CD8-positive, alpha-beta memory T cell (primary cell): Measurements from ENCODE around the gene IGSF6. TPM values are rescaled to one million over a fixed set of nuclear protein-coding genes. Genes with fewer than 3 reads are reported as not detected.

ENCODE experiments used
- CTCF ChIA-PET: fragments of 350-600 bp; sonication (Branson Sonifier 250); formaldehyde crosslinking; loops from one replicate; lab custom pipeline; 2021; ENCODE audit warnings: antibody characterized with exemption; lab: Charles Lee
- POLR2A ChIA-PET: fragments of 350-600 bp; sonication (Branson Sonifier 250); formaldehyde crosslinking; loops from one replicate; lab custom pipeline; 2021; ENCODE audit warnings: antibody characterized with exemption; lab: Charles Lee
- DNase-seq, 5 donors: peaks; one replicate each; pipeline versions ENCODE4 v3.0.0 to v3.0.0-alpha.2; 2020 to 2022; ENCODE audit warnings: mixed read lengths in 1 of 5
- H3K27ac ChIP-seq: one replicate; pipeline ENCODE4 v1.7.0; 2013; ENCODE audit warnings: low read depth, mild to moderate bottlenecking, low read length, moderate library complexity
- H3K27me3 ChIP-seq: 2 replicates; pipeline ENCODE4 v1.7.0; 2013; ENCODE audit warnings: low read length, mild to moderate bottlenecking; ENCODE audit not compliant: insufficient read depth, poor library complexity, severe bottlenecking
- H3K36me3 ChIP-seq: 2 replicates; pipeline ENCODE4 v1.7.0; 2013; ENCODE audit warnings: mild to moderate bottlenecking, low read length, moderate library complexity; ENCODE audit not compliant: insufficient read depth
- H3K4me1 ChIP-seq: 2 replicates; pipeline ENCODE4 v1.7.0; 2013; ENCODE audit warnings: mild to moderate bottlenecking, low read length, moderate library complexity; ENCODE audit not compliant: insufficient read depth
- H3K4me3 ChIP-seq: 2 replicates; pipeline ENCODE4 v1.7.0; 2013; ENCODE audit warnings: mild to moderate bottlenecking, low read length
- H3K9me3 ChIP-seq: 2 replicates; pipeline ENCODE4 v1.7.0; 2013; ENCODE audit warnings: mild to moderate bottlenecking, low read length
- H3K27ac Mint-ChIP-seq, 8 donors: one replicate each; pipeline ENCODE4 v1.8.0; 2020 to 2021; ENCODE audit warnings: mixed read lengths in 8 of 8, mild to moderate bottlenecking in 6 of 8, inconsistent platforms in 3 of 8, moderate library complexity in 3 of 8
- H3K27me3 Mint-ChIP-seq, 2 donors: one replicate each; pipeline ENCODE4 v1.8.0; 2020 to 2021; ENCODE audit warnings: mixed read lengths in 2 of 2, mild to moderate bottlenecking in 1 of 2, moderate library complexity in 1 of 2
- H3K36me3 Mint-ChIP-seq, 3 donors: one replicate each; pipeline ENCODE4 v1.8.0; 2020 to 2021; ENCODE audit warnings: mixed read lengths in 3 of 3, inconsistent platforms in 1 of 3, mild to moderate bottlenecking in 1 of 3
- H3K4me1 Mint-ChIP-seq, 3 donors: one replicate each; pipeline ENCODE4 v1.8.0; 2020 to 2021; ENCODE audit warnings: mixed read lengths in 3 of 3, inconsistent platforms in 1 of 3, mild to moderate bottlenecking in 1 of 3
- H3K4me3 Mint-ChIP-seq, 7 donors: one replicate each; pipeline ENCODE4 v1.8.0; 2020 to 2021; ENCODE audit warnings: mixed read lengths in 7 of 7, mild to moderate bottlenecking in 6 of 7, moderate library complexity in 4 of 7, inconsistent platforms in 2 of 7
- H3K9me3 Mint-ChIP-seq, 5 donors: one replicate each; pipeline ENCODE4 v1.8.0; 2020 to 2022; ENCODE audit warnings: mixed read lengths in 5 of 5, mild to moderate bottlenecking in 3 of 5, moderate library complexity in 2 of 5, inconsistent platforms in 1 of 5
- polyA plus RNA-seq: library from polyadenylated mRNA; unstranded; fragments of 300-500 nt; fragmentation: Illumina TruSeq; gene quantifications from one replicate; pipeline ENCODE4 v1.2.3, GENCODE V29; 2021
- total RNA-seq, 2 experiments: library from RNA; stranded (reverse); gene quantifications; one replicate each; pipeline ENCODE4 v1.2.3, GENCODE V29; 2021

Gene IGSF6
- total and polyA plus RNA-seq, 3 experiments from 2014 or later: 0.32 to 1.1 (median 0.58) TPM

DNA sequence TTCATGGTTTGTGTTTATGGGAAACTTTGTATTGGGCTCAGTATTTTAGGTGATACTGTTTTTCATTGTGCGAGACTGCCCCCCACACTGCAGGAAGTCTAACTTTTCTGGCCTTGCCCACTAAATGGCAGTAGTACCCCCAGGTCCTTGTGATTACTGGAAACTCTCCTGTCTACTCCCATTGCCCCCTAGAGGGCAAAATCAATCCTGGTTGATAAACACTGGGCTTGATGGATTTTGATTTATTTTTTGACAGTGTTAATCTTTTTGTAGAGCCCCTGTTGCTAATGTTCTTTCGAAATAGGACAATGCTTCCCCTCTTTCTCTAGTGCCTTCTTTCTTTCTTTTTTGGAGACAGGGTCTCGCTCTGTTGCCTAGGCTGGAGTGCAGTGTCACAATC, 37.5 kb downstream of the IGSF6 start:
- Histone ChIP-seq H3K27me3 (no peaks in the 10 kb centered on the region), H3K27ac (no peak overlapping the region), H3K4me1 (peaks cover 51% of the 10 kb centered on the region), H3K4me3 (no peak overlapping the region), H3K9me3 (no peaks in the 10 kb centered on the region), H3K36me3 (no peaks in the 10 kb centered on the region)
- Mint-ChIP-seq H3K9me3 (no peaks in the 10 kb centered on the region), H3K4me1 (peaks cover 54 to 80% (median 72%) of the 10 kb centered on the region in 3 donors), H3K4me3 (no peak overlapping the region), H3K27me3 (no peaks in the 10 kb centered on the region), H3K27ac (peak overlapping the region in 3 of 8 donors; percentile 29 to 50 (median 47)), H3K36me3 (peaks cover 1 to 57% (median 9%) of the 10 kb centered on the region in 3 donors)
- ChIA-PET CTCF (interaction anchor here (1.5 to 2.1 kb wide), 2 partner anchors 22 to 25 kb away, joined by 4 to 7 read pairs; no protein-coding TSS in a partner anchor), POLR2A (no interaction called here)
- no peak for DNase-seq

- H3K27ac ChIP-seq: no peak overlapping the region
- POLR2A ChIA-PET: no interaction called here
- Mint-ChIP-seq H3K27ac (no peak overlapping the region), H3K27me3 (no peaks in the 10 kb centered on the region), H3K36me3 (peaks cover 0 to 48% (median 4%) of the 10 kb centered on the region in 3 donors), H3K9me3 (no peaks in the 10 kb centered on the region), H3K4me1 (peaks cover 61 to 82% (median 80%) of the 10 kb centered on the region in 3 donors), H3K4me3 (no peak overlapping the region)
- CTCF ChIA-PET: interaction anchor here (1.2 kb wide), 1 partner anchor 9 kb away, joined by 3 read pairs; no protein-coding TSS in a partner anchor
- H3K9me3 ChIP-seq: no peaks in the 10 kb centered on the region
- H3K27me3 ChIP-seq: no peaks in the 10 kb centered on the region
- DNase-seq: no peak
- H3K4me1 ChIP-seq: peaks cover 60% of the 10 kb centered on the region
- no peak overlapping the region for H3K4me3 ChIP-seq
- H3K36me3 ChIP-seq: no peaks in the 10 kb centered on the region
Observed at GRCh38 chr16:21613781-21614180, 38.6 kb downstream of the IGSF6 start.

GRCh38 chr16:21613361-21613760, 39.0 kb downstream of the IGSF6 start:
- peaks cover 0 to 45% (median 4%) of the 10 kb centered on the region in 3 donors for H3K36me3 Mint-ChIP-seq
- no peak for DNase-seq
- H3K4me1 ChIP-seq: peaks cover 64% of the 10 kb centered on the region
- no peaks in the 10 kb centered on the region for H3K27me3 ChIP-seq
- H3K27ac ChIP-seq: no peak overlapping the region
- CTCF ChIA-PET: interaction anchor here (1.2 kb wide), 1 partner anchor 9 kb away, joined by 3 read pairs; no protein-coding TSS in a partner anchor
- no peak overlapping the region for H3K27ac Mint-ChIP-seq
- H3K9me3 ChIP-seq: no peaks in the 10 kb centered on the region
- no peaks in the 10 kb centered on the region for H3K9me3 Mint-ChIP-seq
- no peaks in the 10 kb centered on the region for H3K27me3 Mint-ChIP-seq
- POLR2A ChIA-PET: no interaction called here
- H3K36me3 ChIP-seq: no peaks in the 10 kb centered on the region
- peaks cover 65 to 85% (median 84%) of the 10 kb centered on the region in 3 donors for H3K4me1 Mint-ChIP-seq
- H3K4me3 ChIP-seq: no peak overlapping the region
- no peak overlapping the region for H3K4me3 Mint-ChIP-seq

- no peaks in the 10 kb centered on the region for H3K36me3 ChIP-seq
- peaks cover 71 to 93% (median 82%) of the 10 kb centered on the region in 3 donors for H3K4me1 Mint-ChIP-seq
- peaks cover 78% of the 10 kb centered on the region for H3K4me1 ChIP-seq
- peak overlapping the region; percentile 4 to 73 (median 56) for H3K27ac Mint-ChIP-seq
- POLR2A ChIA-PET: no interaction called here
- no peaks in the 10 kb centered on the region for H3K27me3 Mint-ChIP-seq
- H3K4me3 ChIP-seq: no peak overlapping the region
- no peaks in the 10 kb centered on the region for H3K9me3 ChIP-seq
- peak overlapping the region in 4 of 7 donors; percentile 13 to 49 (median 24) for H3K4me3 Mint-ChIP-seq
- H3K36me3 Mint-ChIP-seq: peaks cover 0 to 34% (median 2%) of the 10 kb centered on the region in 3 donors
- H3K9me3 Mint-ChIP-seq: no peaks in the 10 kb centered on the region
- DNase-seq: no peak
- no peaks in the 10 kb centered on the region for H3K27me3 ChIP-seq
- CTCF ChIA-PET: no interaction called here
- H3K27ac ChIP-seq: peak overlapping the region; percentile 53
Observed at GRCh38 chr16:21611556-21612384, 40.6 kb downstream of the IGSF6 start.

GRCh38 chr16:21611198-21611555, 41.2 kb downstream of the IGSF6 start:
- peak overlapping the region; percentile 49 for H3K27ac ChIP-seq
- peak overlapping the region in 5 of 8 donors; percentile 22 to 59 (median 23) for H3K27ac Mint-ChIP-seq
- H3K9me3 ChIP-seq: no peaks in the 10 kb centered on the region
- no peaks in the 10 kb centered on the region for H3K27me3 Mint-ChIP-seq
- no peak for DNase-seq
- no peak overlapping the region for H3K4me3 ChIP-seq
- H3K9me3 Mint-ChIP-seq: no peaks in the 10 kb centered on the region
- ChIA-PET POLR2A (no interaction called here), CTCF (no interaction called here)
- H3K36me3 Mint-ChIP-seq: peaks cover 0 to 31% (median 2%) of the 10 kb centered on the region in 3 donors
- H3K4me3 Mint-ChIP-seq: peak overlapping the region in 1 of 7 donors; percentile 49
- peaks cover 67 to 93% (median 76%) of the 10 kb centered on the region in 3 donors for H3K4me1 Mint-ChIP-seq
- H3K27me3 ChIP-seq: no peaks in the 10 kb centered on the region
- no peaks in the 10 kb centered on the region for H3K36me3 ChIP-seq
- H3K4me1 ChIP-seq: peaks cover 81% of the 10 kb centered on the region

- Mint-ChIP-seq H3K27ac (no peak overlapping the region), H3K36me3 (peaks cover 0 to 29% (median 2%) of the 10 kb centered on the region in 3 donors), H3K9me3 (no peaks in the 10 kb centered on the region), H3K4me3 (no peak overlapping the region), H3K4me1 (peaks cover 63 to 92% (median 75%) of the 10 kb centered on the region in 3 donors), H3K27me3 (no peaks in the 10 kb centered on the region)
- no peak overlapping the region for H3K27ac ChIP-seq
- no peak overlapping the region for H3K4me3 ChIP-seq
- H3K36me3 ChIP-seq: no peaks in the 10 kb centered on the region
- POLR2A ChIA-PET: no interaction called here
- CTCF ChIA-PET: no interaction called here
- H3K27me3 ChIP-seq: no peaks in the 10 kb centered on the region
- peaks cover 77% of the 10 kb centered on the region for H3K4me1 ChIP-seq
- DNase-seq: no peak
- no peaks in the 10 kb centered on the region for H3K9me3 ChIP-seq
Observed at GRCh38 chr16:21610766-21611165, 41.6 kb downstream of the IGSF6 start.

DNA sequence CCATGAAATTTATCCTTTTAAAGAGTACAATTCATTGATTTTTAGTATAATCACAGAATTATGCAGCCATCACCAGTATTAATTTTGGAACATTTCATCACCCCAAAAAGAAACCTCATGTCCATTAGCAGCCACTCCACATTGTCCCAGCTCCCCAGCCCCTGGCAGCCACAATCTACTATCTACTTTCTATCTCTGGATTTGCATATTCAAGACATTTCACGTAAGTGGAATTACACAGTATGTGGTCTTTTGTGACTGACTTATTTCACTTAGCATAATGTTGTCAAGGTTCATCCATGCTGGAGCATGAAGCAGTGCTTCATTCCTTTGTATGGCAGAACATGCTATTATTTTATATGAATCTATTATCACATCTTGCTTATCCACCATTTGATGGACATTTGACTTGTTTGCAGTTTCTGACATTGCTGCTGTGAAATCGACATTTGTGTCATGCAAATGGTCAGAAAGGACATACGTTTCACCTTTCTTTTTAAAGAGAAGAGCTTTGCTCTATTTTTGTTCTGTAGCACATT, 42.3 kb downstream of the IGSF6 start:
- POLR2A ChIA-PET: no interaction called here
- Histone ChIP-seq H3K27me3 (no peaks in the 10 kb centered on the region), H3K36me3 (no peaks in the 10 kb centered on the region), H3K4me1 (peaks cover 74% of the 10 kb centered on the region), H3K27ac (no peak overlapping the region), H3K9me3 (no peaks in the 10 kb centered on the region), H3K4me3 (no peak overlapping the region)
- CTCF ChIA-PET: no interaction called here
- peaks cover 60 to 91% (median 74%) of the 10 kb centered on the region in 3 donors for H3K4me1 Mint-ChIP-seq
- peaks cover 0 to 24% (median 2%) of the 10 kb centered on the region in 3 donors for H3K36me3 Mint-ChIP-seq
- no peak overlapping the region for H3K4me3 Mint-ChIP-seq
- peak overlapping the region in 2 of 8 donors; percentile 48 to 82 for H3K27ac Mint-ChIP-seq
- H3K27me3 Mint-ChIP-seq: no peaks in the 10 kb centered on the region
- DNase-seq: no peak
- H3K9me3 Mint-ChIP-seq: no peaks in the 10 kb centered on the region
